ENCODE data around the gene CTNNA2.

The CTNNA2 gene

DNA sequence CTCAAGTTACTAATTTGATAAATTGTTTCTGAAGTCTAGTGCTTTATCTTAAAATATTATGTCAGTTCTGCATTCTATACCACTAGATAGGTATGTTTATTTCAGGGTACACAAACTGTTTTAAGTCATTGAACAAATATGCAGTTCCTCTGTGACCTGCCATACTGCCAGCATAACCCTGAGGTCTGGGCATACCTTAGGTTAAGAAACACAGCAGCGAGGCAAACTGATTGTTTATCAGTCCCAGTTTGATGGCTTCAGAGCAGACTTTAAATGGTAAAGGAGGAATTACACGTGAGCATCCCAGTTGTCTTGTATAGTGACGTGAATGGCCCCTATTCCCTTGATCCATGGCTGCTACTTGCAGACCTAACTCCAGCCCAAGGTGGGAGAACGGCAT is 978.1 kb downstream of the CTNNA2 start:
- H3K27ac ChIP-seq = no peak overlapping the region
- TF ChIP-seq ZFX (IDR thresholded peaks at IDR 0.05; ENCODE audit: borderline replicate concordance) = no peak
- no peak for TF ChIP-seq CTCF (IDR thresholded peaks at IDR 0.05)

DNA sequence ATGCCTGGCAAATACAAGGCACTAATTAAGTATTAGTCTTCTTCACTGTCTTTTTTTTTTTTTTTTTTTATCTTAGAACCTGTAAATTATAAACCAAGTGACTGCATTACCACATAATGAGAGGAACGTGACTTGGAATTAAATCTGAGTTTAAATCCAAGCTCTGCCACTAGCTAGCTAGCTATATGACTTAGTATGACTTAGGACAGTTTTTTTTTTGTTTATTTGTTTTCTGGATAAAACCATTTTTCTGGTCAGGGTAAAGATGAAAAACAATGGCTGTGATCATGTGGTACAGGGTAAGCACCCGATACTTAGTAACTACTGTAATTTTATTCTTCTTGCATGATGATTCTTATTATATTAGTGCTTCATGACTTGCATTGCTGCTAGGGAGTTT is 983.5 kb downstream of the CTNNA2 start:
- no peak for TF ChIP-seq ZFX (IDR thresholded peaks at IDR 0.05; ENCODE audit: borderline replicate concordance)
- no peak for TF ChIP-seq CTCF (IDR thresholded peaks at IDR 0.05)
- no peak overlapping the region for H3K27ac ChIP-seq

- no peak for TF ChIP-seq CTCF (IDR thresholded peaks at IDR 0.05)
- no peak for TF ChIP-seq ZFX (IDR thresholded peaks at IDR 0.05; ENCODE audit: borderline replicate concordance)
- H3K27ac ChIP-seq = no peak overlapping the region
These were observed 983.9 kb downstream of the CTNNA2 start for GRCh38 chr2:80496775-80497174.

GRCh38 chr2:80499095-80499494 is 986.2 kb downstream of the CTNNA2 start:
- TF ChIP-seq ZFX (IDR thresholded peaks at IDR 0.05; ENCODE audit: borderline replicate concordance) = no peak
- TF ChIP-seq CTCF (IDR thresholded peaks at IDR 0.05) = peak; percentile 44
- H3K27ac ChIP-seq = no peak overlapping the region

DNA sequence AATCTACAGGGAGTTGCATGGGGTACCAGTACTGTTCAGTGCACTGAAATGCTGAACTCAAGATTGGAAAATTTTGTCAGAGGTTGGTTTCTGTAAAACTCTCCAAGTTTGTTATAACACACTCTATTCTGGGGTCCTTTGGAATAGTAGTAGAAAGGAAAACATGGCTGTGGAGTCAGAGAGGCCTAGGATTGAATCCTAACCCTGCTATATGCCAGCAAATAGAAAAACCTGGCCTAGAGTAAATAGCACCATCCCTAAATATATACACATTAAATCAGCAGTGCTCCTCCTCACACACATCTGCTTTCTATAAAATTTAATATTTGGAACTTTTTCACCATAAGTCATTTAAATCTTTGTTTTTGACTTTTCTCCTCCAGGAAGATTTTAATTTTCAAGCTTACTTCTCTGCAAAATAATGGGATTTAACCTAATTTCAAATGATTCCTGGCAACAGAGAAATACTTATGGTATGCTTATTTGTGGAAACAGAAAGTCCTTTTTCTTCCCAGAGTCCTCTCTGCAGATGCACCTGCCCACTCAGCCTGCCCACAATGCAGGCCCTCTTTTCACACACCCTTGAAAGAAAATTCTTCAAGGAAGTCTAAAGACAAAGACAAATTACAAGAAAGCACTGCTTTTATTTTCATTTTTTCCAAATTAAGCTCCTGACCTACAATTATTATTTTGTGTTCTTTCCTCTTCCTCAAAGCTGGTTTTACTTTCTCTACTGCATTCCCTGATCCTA is 989.2 kb downstream of the CTNNA2 start:
- H3K27ac ChIP-seq = no peak overlapping the region
- TF ChIP-seq CTCF (IDR thresholded peaks at IDR 0.05) (no peak), ZFX (IDR thresholded peaks at IDR 0.05; ENCODE audit: borderline replicate concordance) (no peak)

DNA sequence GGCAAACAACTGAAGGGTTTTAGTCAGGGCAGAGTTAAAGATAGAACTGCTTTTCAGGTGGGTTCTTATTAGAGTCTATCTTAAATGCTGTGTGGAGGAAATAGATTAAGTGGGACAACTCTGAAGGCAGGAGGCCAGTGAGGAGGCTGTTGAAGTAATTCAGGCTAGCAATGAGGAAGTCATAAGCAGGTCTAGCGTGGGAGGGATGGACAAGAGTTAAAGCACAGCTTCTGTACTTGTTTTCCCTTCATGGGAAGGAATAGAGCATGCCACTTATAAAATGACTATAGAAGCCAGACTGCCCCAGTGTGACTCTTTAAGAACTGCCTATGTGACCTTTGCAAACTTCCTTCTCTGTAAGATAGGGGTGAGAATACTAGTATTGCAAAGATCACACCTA is 993.7 kb downstream of the CTNNA2 start:
- TF ChIP-seq ZFX (IDR thresholded peaks at IDR 0.05; ENCODE audit: borderline replicate concordance) = no peak
- TF ChIP-seq CTCF (IDR thresholded peaks at IDR 0.05) = no peak
- H3K27ac ChIP-seq = no peak overlapping the region

DNA sequence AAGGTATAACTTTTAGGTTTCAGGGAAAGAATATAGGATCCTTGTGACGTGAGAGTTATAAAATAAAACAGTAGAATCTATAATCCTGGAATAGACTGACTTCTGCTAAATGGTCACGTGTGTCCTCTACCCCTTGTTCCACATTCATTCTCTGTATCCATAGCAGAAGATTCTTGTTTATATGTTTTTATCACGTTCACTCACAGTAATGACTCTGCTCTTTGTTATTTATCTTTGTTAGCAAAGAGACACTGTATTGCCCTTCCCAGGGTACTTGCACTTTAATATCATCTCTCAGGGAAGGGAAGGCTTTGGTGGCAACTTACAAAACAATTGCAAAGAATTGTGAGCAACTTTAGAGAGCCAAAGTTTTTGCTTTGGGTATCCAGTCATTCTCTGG is 997.9 kb downstream of the CTNNA2 start:
- TF ChIP-seq CTCF (IDR thresholded peaks at IDR 0.05) (no peak), ZFX (IDR thresholded peaks at IDR 0.05; ENCODE audit: borderline replicate concordance) (no peak)
- no peak overlapping the region for H3K27ac ChIP-seq

Data from 22Rv1 (cell line).